ENCODE results near the gene FASTKD2.

Gene FASTKD2

GRCh38 chr2:206765242-206766056 is at the start of gene FASTKD2, which contains the start of gene MDH1B:
TSS of gene FASTKD2 (plus strand) at chr2:206765606. CDS start at chr2:206766694, 1,088 bp downstream.
TSS of gene MDH1B (minus strand) at chr2:206765328. CDS start at chr2:206765271, 57 bp downstream.
- TF ChIP-seq EZH2 (IDR thresholded peaks at IDR 0.05; ENCODE audit: borderline replicate concordance, low read depth, low read length, severe bottlenecking), result no peak
- TF ChIP-seq, protein P1, sequence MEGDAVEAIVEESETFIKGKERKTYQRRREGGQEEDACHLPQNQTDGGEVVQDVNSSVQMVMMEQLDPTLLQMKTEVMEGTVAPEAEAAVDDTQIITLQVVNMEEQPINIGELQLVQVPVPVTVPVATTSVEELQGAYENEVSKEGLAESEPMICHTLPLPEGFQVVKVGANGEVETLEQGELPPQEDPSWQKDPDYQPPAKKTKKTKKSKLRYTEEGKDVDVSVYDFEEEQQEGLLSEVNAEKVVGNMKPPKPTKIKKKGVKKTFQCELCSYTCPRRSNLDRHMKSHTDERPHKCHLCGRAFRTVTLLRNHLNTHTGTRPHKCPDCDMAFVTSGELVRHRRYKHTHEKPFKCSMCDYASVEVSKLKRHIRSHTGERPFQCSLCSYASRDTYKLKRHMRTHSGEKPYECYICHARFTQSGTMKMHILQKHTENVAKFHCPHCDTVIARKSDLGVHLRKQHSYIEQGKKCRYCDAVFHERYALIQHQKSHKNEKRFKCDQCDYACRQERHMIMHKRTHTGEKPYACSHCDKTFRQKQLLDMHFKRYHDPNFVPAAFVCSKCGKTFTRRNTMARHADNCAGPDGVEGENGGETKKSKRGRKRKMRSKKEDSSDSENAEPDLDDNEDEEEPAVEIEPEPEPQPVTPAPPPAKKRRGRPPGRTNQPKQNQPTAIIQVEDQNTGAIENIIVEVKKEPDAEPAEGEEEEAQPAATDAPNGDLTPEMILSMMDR (IDR thresholded peaks at IDR 0.05; ENCODE audit: borderline replicate concordance, extremely low read depth, low read length, poor library complexity, severe bottlenecking), result no peak

GRCh38 chr2:206716623-206717022 is 48.8 kb upstream of the FASTKD2 start:
- TF ChIP-seq, protein P1 (IDR thresholded peaks at IDR 0.05; ENCODE audit: borderline replicate concordance, extremely low read depth, low read length, poor library complexity, severe bottlenecking), result no peak
- TF ChIP-seq EZH2 (IDR thresholded peaks at IDR 0.05; ENCODE audit: borderline replicate concordance, low read depth, low read length, severe bottlenecking), result no peak
- no peak overlapping the region for H3K9ac ChIP-seq (ENCODE audit: low read depth, low read length)
- no peak overlapping the region for H3K4me2 ChIP-seq (ENCODE audit: insufficient read depth, low read length)
- H3K79me2 ChIP-seq (ENCODE audit: insufficient read depth, low read length), result no peaks in the 10 kb centered on the region
- no peaks in the 10 kb centered on the region for H3K36me3 ChIP-seq (ENCODE audit: insufficient read depth, low read length)
- no peaks in the 10 kb centered on the region for H3K27me3 ChIP-seq (ENCODE audit: insufficient read depth, low read length, poor library complexity)
- ATAC-seq (ENCODE audit: insufficient read depth, low read depth) (no peak), DNase-seq (no peak)
- H3K9me3 ChIP-seq (ENCODE audit: insufficient read depth, low read length, severe bottlenecking), result no peaks in the 10 kb centered on the region
- no peak overlapping the region for H3K27ac ChIP-seq (ENCODE audit: low read length)
- H4K20me1 ChIP-seq (ENCODE audit: insufficient read depth, low read length), result no peaks in the 10 kb centered on the region
- H2AFZ ChIP-seq (ENCODE audit: low read depth, low read length), result no peak overlapping the region
- no peak overlapping the region for H3K4me3 ChIP-seq (ENCODE audit: low read depth in 1 of 2, low read length in 2 of 2)
- H3K4me1 ChIP-seq (ENCODE audit: insufficient read depth, low read length), result no peaks in the 10 kb centered on the region

More at GRCh38 chr2:206765242-206766056, at the start of gene FASTKD2, which contains the start of gene MDH1B:
- Histone ChIP-seq H3K9me3 (ENCODE audit: insufficient read depth, low read length, severe bottlenecking) (no peaks in the 10 kb centered on the region), H3K36me3 (ENCODE audit: insufficient read depth, low read length) (peaks cover 30% of the 10 kb centered on the region), H2AFZ (ENCODE audit: low read depth, low read length) (peak within 1 kb of the TSS; percentile 97), H3K27me3 (ENCODE audit: insufficient read depth, low read length, poor library complexity) (no peaks in the 10 kb centered on the region), H3K4me2 (ENCODE audit: insufficient read depth, low read length) (peak within 1 kb of the TSS; percentile 90), H3K9ac (ENCODE audit: low read depth, low read length) (peak within 1 kb of the TSS; percentile 81), H3K4me3 (ENCODE audit: low read depth in 1 of 2, low read length in 2 of 2) (peak within 1 kb of the TSS; percentile 60 to 99), H3K79me2 (ENCODE audit: insufficient read depth, low read length) (peaks cover 36% of the 10 kb centered on the region), H4K20me1 (ENCODE audit: insufficient read depth, low read length) (no peaks in the 10 kb centered on the region), H3K4me1 (ENCODE audit: insufficient read depth, low read length) (peaks cover 42% of the 10 kb centered on the region), H3K27ac (ENCODE audit: low read length) (peak within 1 kb of the TSS; percentile 90)
- DNase-seq (peak; percentile 84), ATAC-seq (ENCODE audit: insufficient read depth, low read depth) (peak; percentile 92)

DNA sequence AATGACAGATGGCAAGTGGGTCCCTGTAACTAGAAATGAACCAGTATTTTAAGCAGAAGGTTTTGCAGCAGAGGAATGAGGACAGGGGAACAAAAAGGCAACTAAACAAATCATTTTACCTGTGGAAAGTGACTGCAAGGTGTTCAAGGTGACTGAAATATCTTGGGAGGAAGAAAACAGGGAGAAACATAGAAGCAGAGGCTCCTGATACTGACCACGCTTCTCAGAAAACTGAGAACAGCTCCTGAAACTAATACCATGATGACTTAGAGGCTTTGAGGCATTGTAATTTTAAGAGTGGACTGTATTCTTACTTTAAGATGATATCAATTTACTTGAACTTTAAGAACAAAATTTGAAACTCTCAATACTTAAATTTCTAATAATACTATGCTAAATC is 47.1 kb upstream of the FASTKD2 start, which contains the start of gene DYTN:
Gene DYTN, minus strand, starts transcription at position 101 of the 400 bp plus-strand sequence. CDS start 117 bp downstream, outside the sequence.
- Histone ChIP-seq H3K27me3 (ENCODE audit: insufficient read depth, low read length, poor library complexity) (no peaks in the 10 kb centered on the region), H3K79me2 (ENCODE audit: insufficient read depth, low read length) (no peaks in the 10 kb centered on the region), H3K4me3 (ENCODE audit: low read depth in 1 of 2, low read length in 2 of 2) (no peak within 1 kb of the TSS), H3K4me2 (ENCODE audit: insufficient read depth, low read length) (no peak within 1 kb of the TSS), H3K9me3 (ENCODE audit: insufficient read depth, low read length, severe bottlenecking) (no peaks in the 10 kb centered on the region), H2AFZ (ENCODE audit: low read depth, low read length) (no peak within 1 kb of the TSS), H3K36me3 (ENCODE audit: insufficient read depth, low read length) (no peaks in the 10 kb centered on the region), H4K20me1 (ENCODE audit: insufficient read depth, low read length) (no peaks in the 10 kb centered on the region), H3K4me1 (ENCODE audit: insufficient read depth, low read length) (no peaks in the 10 kb centered on the region), H3K9ac (ENCODE audit: low read depth, low read length) (no peak within 1 kb of the TSS), H3K27ac (ENCODE audit: low read length) (no peak within 1 kb of the TSS)
- DNase-seq (no peak), ATAC-seq (ENCODE audit: insufficient read depth, low read depth) (no peak)
- TF ChIP-seq, protein P1 (IDR thresholded peaks at IDR 0.05; ENCODE audit: borderline replicate concordance, extremely low read depth, low read length, poor library complexity, severe bottlenecking), result no peak
- no peak for TF ChIP-seq EZH2 (IDR thresholded peaks at IDR 0.05; ENCODE audit: borderline replicate concordance, low read depth, low read length, severe bottlenecking)
